ENCODE results near the gene DICER1. TPM values are rescaled to one million over a fixed set of nuclear protein-coding genes. Genes with fewer than 3 reads are reported as not detected.

The DICER1 gene
- total and polyA plus RNA-seq, 2 experiments from 2014 or later: 21.4 to 59.2 TPM

DNA sequence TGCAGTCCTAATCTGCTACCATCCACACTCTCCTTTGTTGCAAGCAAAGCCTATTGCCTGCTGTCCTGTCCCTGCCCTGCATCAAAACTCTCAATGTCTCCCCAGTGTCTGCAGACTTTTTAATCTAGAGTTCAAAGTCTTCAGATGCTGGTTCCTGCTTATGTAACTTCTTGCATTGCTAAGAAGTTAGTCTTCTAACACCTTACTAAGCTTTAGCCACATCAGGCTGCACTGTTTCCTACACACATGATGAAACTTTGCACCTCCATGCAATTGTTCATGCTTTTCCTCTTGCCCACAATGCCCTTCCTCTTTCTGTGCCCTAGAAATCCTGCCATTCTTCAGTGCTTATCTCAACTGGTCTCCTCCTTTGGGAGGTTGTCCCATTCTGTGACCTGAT, 16.2 kb upstream of the DICER1 start:
- Mint-ChIP-seq H3K36me3 (ENCODE audit: low read depth) (peaks cover 3% of the 10 kb centered on the region; the same call in 1 of the 3 replicates), H3K4me1 (no peaks in the 10 kb centered on the region), H3K4me3 (no peak overlapping the region), H3K9me3 (no peaks in the 10 kb centered on the region), H3K27me3 (ENCODE audit: insufficient read depth, low read depth, poor library complexity) (peaks cover 1% of the 10 kb centered on the region), H3K27ac (no peak overlapping the region)
- H3K4me3 ChIP-seq: no peak overlapping the region
- no peaks in the 10 kb centered on the region for H4K20me1 ChIP-seq (replicated peaks; ENCODE audit: insufficient read depth)
- H3K79me2 ChIP-seq (replicated peaks; ENCODE audit: insufficient read depth): no peaks in the 10 kb centered on the region
- peaks cover 2% of the 10 kb centered on the region; the same call in 1 of the 2 replicates for H3K9me2 ChIP-seq (ENCODE audit: insufficient read depth)
- H3K4me2 ChIP-seq: no peak overlapping the region
- H3K27ac ChIP-seq (ENCODE audit: low read depth): no peak overlapping the region
- H3K27me3 ChIP-seq (ENCODE audit: insufficient read depth): no peaks in the 10 kb centered on the region
- no peaks in the 10 kb centered on the region for H3K36me3 ChIP-seq (ENCODE audit: insufficient read depth)
- H3K4me1 ChIP-seq (ENCODE audit: insufficient read depth): no peaks in the 10 kb centered on the region
- H3F3A ChIP-seq (replicated peaks; ENCODE audit: low read depth): no peaks in the 10 kb centered on the region
- no peak for TF ChIP-seq ZNF114 (CRISPR knock-in tag; IDR thresholded peaks at IDR 0.05)
- TF ChIP-seq, protein P1, sequence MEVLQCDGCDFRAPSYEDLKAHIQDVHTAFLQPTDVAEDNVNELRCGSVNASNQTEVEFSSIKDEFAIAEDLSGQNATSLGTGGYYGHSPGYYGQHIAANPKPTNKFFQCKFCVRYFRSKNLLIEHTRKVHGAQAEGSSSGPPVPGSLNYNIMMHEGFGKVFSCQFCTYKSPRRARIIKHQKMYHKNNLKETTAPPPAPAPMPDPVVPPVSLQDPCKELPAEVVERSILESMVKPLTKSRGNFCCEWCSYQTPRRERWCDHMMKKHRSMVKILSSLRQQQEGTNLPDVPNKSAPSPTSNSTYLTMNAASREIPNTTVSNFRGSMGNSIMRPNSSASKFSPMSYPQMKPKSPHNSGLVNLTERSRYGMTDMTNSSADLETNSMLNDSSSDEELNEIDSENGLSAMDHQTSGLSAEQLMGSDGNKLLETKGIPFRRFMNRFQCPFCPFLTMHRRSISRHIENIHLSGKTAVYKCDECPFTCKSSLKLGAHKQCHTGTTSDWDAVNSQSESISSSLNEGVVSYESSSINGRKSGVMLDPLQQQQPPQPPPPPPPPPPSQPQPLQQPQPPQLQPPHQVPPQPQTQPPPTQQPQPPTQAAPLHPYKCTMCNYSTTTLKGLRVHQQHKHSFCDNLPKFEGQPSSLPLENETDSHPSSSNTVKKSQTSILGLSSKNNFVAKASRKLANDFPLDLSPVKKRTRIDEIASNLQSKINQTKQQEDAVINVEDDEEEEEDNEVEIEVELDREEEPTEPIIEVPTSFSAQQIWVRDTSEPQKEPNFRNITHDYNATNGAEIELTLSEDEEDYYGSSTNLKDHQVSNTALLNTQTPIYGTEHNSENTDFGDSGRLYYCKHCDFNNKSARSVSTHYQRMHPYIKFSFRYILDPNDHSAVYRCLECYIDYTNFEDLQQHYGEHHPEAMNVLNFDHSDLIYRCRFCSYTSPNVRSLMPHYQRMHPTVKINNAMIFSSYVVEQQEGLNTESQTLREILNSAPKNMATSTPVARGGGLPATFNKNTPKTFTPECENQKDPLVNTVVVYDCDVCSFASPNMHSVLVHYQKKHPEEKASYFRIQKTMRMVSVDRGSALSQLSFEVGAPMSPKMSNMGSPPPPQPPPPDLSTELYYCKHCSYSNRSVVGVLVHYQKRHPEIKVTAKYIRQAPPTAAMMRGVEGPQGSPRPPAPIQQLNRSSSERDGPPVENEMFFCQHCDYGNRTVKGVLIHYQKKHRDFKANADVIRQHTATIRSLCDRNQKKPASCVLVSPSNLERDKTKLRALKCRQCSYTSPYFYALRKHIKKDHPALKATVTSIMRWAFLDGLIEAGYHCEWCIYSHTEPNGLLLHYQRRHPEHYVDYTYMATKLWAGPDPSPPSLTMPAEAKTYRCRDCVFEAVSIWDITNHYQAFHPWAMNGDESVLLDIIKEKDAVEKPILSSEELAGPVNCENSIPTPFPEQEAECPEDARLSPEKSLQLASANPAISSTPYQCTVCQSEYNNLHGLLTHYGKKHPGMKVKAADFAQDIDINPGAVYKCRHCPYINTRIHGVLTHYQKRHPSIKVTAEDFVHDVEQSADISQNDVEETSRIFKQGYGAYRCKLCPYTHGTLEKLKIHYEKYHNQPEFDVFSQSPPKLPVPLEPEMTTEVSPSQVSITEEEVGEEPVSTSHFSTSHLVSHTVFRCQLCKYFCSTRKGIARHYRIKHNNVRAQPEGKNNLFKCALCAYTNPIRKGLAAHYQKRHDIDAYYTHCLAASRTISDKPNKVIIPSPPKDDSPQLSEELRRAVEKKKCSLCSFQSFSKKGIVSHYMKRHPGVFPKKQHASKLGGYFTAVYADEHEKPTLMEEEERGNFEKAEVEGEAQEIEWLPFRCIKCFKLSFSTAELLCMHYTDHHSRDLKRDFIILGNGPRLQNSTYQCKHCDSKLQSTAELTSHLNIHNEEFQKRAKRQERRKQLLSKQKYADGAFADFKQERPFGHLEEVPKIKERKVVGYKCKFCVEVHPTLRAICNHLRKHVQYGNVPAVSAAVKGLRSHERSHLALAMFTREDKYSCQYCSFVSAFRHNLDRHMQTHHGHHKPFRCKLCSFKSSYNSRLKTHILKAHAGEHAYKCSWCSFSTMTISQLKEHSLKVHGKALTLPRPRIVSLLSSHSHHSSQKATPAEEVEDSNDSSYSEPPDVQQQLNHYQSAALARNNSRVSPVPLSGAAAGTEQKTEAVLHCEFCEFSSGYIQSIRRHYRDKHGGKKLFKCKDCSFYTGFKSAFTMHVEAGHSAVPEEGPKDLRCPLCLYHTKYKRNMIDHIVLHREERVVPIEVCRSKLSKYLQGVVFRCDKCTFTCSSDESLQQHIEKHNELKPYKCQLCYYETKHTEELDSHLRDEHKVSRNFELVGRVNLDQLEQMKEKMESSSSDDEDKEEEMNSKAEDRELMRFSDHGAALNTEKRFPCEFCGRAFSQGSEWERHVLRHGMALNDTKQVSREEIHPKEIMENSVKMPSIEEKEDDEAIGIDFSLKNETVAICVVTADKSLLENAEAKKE (CRISPR knock-in tag; IDR thresholded peaks at IDR 0.05): no peak
- TF ChIP-seq EZH2 (IDR thresholded peaks at IDR 0.05; ENCODE audit: low read depth, unreplicated experiment): no peak
- TF ChIP-seq CREB1 (CRISPR knock-in tag; IDR thresholded peaks at IDR 0.05; ENCODE audit: low read depth): no peak
- no peak overlapping the region for H2AFZ ChIP-seq
- ATAC-seq (no peak), DNase-seq (ENCODE audit: low spot score) (no peak)

- no peak overlapping the region for H3K4me3 Mint-ChIP-seq
- H3K4me1 Mint-ChIP-seq: peaks cover 15% of the 10 kb centered on the region
- Histone ChIP-seq H3K27me3 (ENCODE audit: insufficient read depth) (no peaks in the 10 kb centered on the region), H2AFZ (no peak overlapping the region), H3K4me3 (no peak overlapping the region), H3K9me2 (ENCODE audit: insufficient read depth) (peaks cover 6% of the 10 kb centered on the region; the same call in 1 of the 2 replicates), H3K4me2 (no peak overlapping the region), H3F3A (replicated peaks; ENCODE audit: low read depth) (no peaks in the 10 kb centered on the region), H4K20me1 (replicated peaks; ENCODE audit: insufficient read depth) (no peaks in the 10 kb centered on the region), H3K27ac (ENCODE audit: low read depth) (no peak overlapping the region), H3K79me2 (replicated peaks; ENCODE audit: insufficient read depth) (no peaks in the 10 kb centered on the region), H3K36me3 (ENCODE audit: insufficient read depth) (no peaks in the 10 kb centered on the region; the same call in 1 of the 2 replicates), H3K4me1 (ENCODE audit: insufficient read depth) (peaks cover 10% of the 10 kb centered on the region; the same call in 1 of the 2 replicates)
- peaks cover 27% of the 10 kb centered on the region for H3K9me3 Mint-ChIP-seq
- ATAC-seq (no peak), DNase-seq (ENCODE audit: low spot score) (no peak)
- peaks cover 39% of the 10 kb centered on the region for H3K36me3 Mint-ChIP-seq (ENCODE audit: low read depth)
- no peak overlapping the region for H3K27ac Mint-ChIP-seq
- H3K27me3 Mint-ChIP-seq (ENCODE audit: insufficient read depth, low read depth, poor library complexity): peaks cover 3% of the 10 kb centered on the region
- TF ChIP-seq ETS1 (IDR thresholded peaks at IDR 0.05) (no peak), REST (IDR thresholded peaks at IDR 0.05; ENCODE audit: unreplicated experiment) (no peak), EZH2phosphoT487 (IDR thresholded peaks at IDR 0.05; ENCODE audit: unreplicated experiment) (no peak), CREB1 (CRISPR knock-in tag; IDR thresholded peaks at IDR 0.05; ENCODE audit: low read depth) (no peak), NANOG (IDR thresholded peaks at IDR 0.05; ENCODE audit: borderline replicate concordance) (no peak), POLR2AphosphoS5 (IDR thresholded peaks at IDR 0.05; ENCODE audit: low read depth) (no peak)
These were observed 9.8 kb upstream of the DICER1 start for GRCh38 chr14:95167177-95167576.
